Measurements from ENCODE around the gene EGFL6. TPM values are rescaled to one million over a fixed set of nuclear protein-coding genes. Genes with fewer than 3 reads are reported as not detected.

EGFL6 gene
- total and polyA plus RNA-seq, 2 of the 4 experiments (the other 2 are of a cell fraction), result not detected

- no peak for TF ChIP-seq FOS (IDR thresholded peaks at IDR 0.05; ENCODE audit: low read depth, low read length)
Observed at GRCh38 chrX:13655674-13656073, 86.3 kb downstream of the EGFL6 start (continued).

DNA sequence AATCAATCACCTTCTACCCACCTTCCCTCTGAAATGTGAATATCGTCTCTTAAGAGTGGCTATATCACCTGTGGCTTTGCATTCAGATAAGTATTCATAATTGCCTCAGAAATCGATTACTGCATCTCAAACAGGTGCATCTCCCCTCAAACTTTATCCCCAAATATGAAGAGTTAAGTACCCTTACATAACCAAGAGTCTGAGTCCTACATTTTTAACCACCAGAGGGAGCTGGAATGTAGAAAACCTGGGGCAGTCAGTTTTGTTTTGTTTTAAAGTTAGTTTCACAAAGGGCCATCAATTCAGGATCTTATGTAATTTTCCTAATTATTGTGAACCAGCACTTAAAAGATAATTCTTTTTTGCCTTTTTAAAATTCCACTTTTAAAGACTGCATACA, 89.2 kb downstream of the EGFL6 start:
- Histone ChIP-seq H3K4me3 (ENCODE audit: insufficient read depth, low read depth, low read length) (no peak overlapping the region), H3K9ac (ENCODE audit: low read depth, low read length) (no peak overlapping the region), H3K4me1 (ENCODE audit: control insufficient read depth, insufficient read depth, low read length) (peaks cover 5% of the 10 kb centered on the region; the same call in 1 of the 2 replicates), H4K20me1 (ENCODE audit: insufficient read depth, low read length) (no peaks in the 10 kb centered on the region), H2AFZ (replicated peaks; ENCODE audit: low read length, poor library complexity) (no peak overlapping the region), H3K4me2 (ENCODE audit: low read depth, low read length) (peak overlapping the region; percentile 28; the same call in 1 of the 2 replicates), H2AK5ac (ENCODE audit: low read depth, low read length) (no peak overlapping the region), H3K14ac (replicated peaks; ENCODE audit: low read depth, low read length) (no peak overlapping the region), H3K79me1 (ENCODE audit: low read depth in 1 of 2, low read length in 2 of 2) (no peaks in the 10 kb centered on the region; a peak in 1 of 4 replicates), H2BK20ac (ENCODE audit: low read depth, low read length) (no peak overlapping the region), H4K5ac (ENCODE audit: low read depth, low read length) (no peak overlapping the region), H3K9me1 (ENCODE audit: insufficient read depth, low read length) (peaks cover 2% of the 10 kb centered on the region; the same call in 1 of the 2 replicates), H3K23ac (ENCODE audit: low read depth, low read length) (no peak overlapping the region), H3K4ac (ENCODE audit: low read depth, low read length) (no peak overlapping the region), H2BK120ac (ENCODE audit: low read depth, low read length) (no peak overlapping the region), H3K36me3 (ENCODE audit: control insufficient read depth, insufficient read depth, low read length) (no peaks in the 10 kb centered on the region), H3K27ac (ENCODE audit: insufficient read depth, low read length) (no peak overlapping the region), H3K18ac (ENCODE audit: low read depth, low read length) (no peak overlapping the region), H2BK15ac (ENCODE audit: low read depth, low read length) (no peak overlapping the region), H4K91ac (ENCODE audit: insufficient read depth, low read depth, low read length) (no peak overlapping the region), H2BK5ac (ENCODE audit: low read depth, low read length, poor library complexity, severe bottlenecking) (peak overlapping the region; percentile 80), H3K27me3 (ENCODE audit: control insufficient read depth, insufficient read depth, low read length) (peaks cover 2% of the 10 kb centered on the region), H4K8ac (ENCODE audit: low read depth in 2 of 2, low read length in 2 of 2) (0 out of 4 replicates have a peak overlapping the region, but pooled peaks of 1 of the 2 experiments have one; percentile 35), H3K9me3 (ENCODE audit: control insufficient read depth, insufficient read depth, low read length) (no peaks in the 10 kb centered on the region), H3K56ac (ENCODE audit: extremely low read depth, insufficient read depth, low read length) (no peak overlapping the region), H2AK9ac (replicated peaks; ENCODE audit: low read depth, low read length, poor library complexity) (no peak overlapping the region)
- peak; percentile 73 for TF ChIP-seq RAD21 (IDR thresholded peaks at IDR 0.05; ENCODE audit: low read length)
- no peak for TF ChIP-seq ELK1 (IDR thresholded peaks at IDR 0.05; ENCODE audit: borderline replicate concordance, low read depth, low read length)
- no peak for TF ChIP-seq CEBPB (IDR thresholded peaks at IDR 0.05; ENCODE audit: low read depth, low read length)
- no peak for TF ChIP-seq NFE2L2 (IDR thresholded peaks at IDR 0.05; ENCODE audit: low read depth, low read length)
- peak; percentile 80 for TF ChIP-seq CTCF (conservative IDR thresholded peaks at IDR 0.05; ENCODE audit: low read depth, low read length)
- no peak for TF ChIP-seq MAFK (IDR thresholded peaks at IDR 0.05; ENCODE audit: low read depth, low read length)
- peak; percentile 78 for TF ChIP-seq SMC3 (IDR thresholded peaks at IDR 0.05; ENCODE audit: low read depth, low read length)
- in situ Hi-C loops (cut with MboI; ENCODE audit: low sequenced_read_pairs) (loop anchor here (5.0 to 10.0 kb wide), 2 partner anchors 89 to 704 kb away; no protein-coding TSS in a partner anchor), intact Hi-C loops (cut with micrococcal nuclease) (loop anchor here (1.0 to 2.0 kb wide), 4 partner anchors 30 to 374 kb away; partner anchors contain the start of genes OFD1, RAB9A and TRAPPC2), dilution Hi-C loops (cut with HindIII; ENCODE audit: low sequenced_read_pairs, unreplicated experiment) (no loop called here)
- DNase-seq, result peak; percentile 73
- no TSS peak for BruUV-seq (replicated peaks)
- ChIA-PET POLR2A (ENCODE audit: unreplicated experiment) (no interaction called here), CTCF (no interaction called here)
- ATAC-seq (ENCODE audit: low read depth), result peak; percentile 71
- WGBS, 2 experiments (ENCODE audit: extremely low coverage in 2 of 2, insufficient read length in 1 of 2), result no CpG with 5 or more reads among the region's 2 CpGs

All from IMR-90 (cell line).